ENCODE data around the gene SPATA16. TPM values are rescaled to one million over a fixed set of nuclear protein-coding genes. Genes with fewer than 3 reads are reported as not detected.
"Not testable (repeated sequence)": the region's sequence is repeated elsewhere in the genome, so short reads cannot be mapped to it uniquely, and the experiment has no call there.

Gene SPATA16
- total RNA-seq, 1 donor from 2014 or later: not detected

DNA sequence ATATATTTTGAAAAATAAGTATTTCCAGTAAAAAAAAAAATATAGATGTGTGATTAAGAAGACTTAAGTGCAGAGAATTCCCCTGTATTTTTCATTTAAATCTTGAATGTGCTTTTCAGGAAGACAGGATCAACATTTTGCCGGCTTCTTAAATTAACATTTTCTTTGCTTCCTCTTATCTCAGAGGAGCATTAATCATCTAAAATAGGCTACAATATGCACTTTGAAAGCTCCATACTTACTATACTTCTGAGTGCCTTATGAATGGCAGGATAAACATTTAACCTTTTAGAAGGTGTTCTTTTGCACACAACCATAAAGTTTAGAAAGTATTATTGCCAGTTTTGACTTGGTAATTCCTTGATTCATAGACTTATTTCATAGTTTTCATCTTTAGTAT is 226.2 kb downstream of the SPATA16 start:
- ATAC-seq (no peak), DNase-seq (ENCODE audit: low spot score) (no peak)
- intact Hi-C loops (cut with DNase I): no loop called here

DNA sequence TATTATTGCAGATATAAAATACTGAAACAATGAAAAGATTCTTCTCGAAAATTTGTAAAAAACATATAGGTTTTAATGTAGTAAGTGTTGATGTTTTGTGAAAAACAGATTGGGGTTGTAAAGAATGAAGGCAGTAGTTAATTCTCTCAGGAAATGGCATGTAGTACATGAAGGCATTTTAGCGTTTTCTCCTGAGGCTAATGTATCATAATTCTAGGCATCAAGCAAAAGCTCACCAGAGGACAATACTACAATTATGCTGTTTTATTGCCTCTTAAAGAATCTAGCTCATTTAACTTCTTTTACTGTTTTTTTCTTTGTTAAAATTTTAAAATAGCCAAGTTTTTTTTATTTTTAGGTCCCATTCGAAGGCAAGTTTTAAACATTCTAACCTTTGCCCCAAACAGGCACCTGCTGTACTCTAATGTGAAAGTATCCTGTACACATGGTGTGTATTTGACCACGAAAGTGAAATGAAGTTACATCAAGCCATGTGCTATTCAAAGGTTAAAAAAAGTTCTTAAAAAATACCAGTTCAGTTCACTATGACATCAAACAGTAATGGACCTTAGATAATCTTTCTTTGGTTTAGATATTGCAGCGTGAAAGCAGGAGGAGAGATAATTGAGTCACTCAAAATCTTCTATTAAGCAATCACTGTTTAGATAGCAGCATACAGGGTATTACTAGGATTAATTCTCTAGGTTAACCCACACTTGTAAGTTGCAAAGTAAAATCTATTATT is 227.0 kb downstream of the SPATA16 start:
- ATAC-seq (no peak), DNase-seq (ENCODE audit: low spot score) (no peak)
- intact Hi-C loops (cut with DNase I): no loop called here

DNA sequence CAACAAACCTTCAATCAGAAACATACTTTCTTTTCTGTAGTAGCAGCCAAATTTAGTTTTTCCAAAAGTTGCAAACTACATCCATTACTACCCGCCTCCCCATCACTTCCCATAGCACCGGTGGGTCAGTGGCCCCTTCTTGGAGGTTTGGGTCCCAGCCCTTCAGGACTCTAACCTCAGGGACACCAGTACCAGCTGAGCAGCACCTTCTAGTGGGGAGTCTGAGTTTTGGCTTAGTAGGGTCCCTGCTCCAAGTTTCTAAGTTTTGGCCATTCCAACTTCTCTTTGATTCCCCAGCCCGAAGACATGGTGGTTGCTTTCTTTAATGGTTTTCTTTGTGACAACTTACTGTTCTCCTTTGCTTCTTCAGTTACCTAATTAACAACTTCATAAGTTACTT is 229.9 kb downstream of the SPATA16 start:
- no peak for DNase-seq (ENCODE audit: low spot score)
- intact Hi-C loops (cut with DNase I): no loop called here
- ATAC-seq: no peak

DNA sequence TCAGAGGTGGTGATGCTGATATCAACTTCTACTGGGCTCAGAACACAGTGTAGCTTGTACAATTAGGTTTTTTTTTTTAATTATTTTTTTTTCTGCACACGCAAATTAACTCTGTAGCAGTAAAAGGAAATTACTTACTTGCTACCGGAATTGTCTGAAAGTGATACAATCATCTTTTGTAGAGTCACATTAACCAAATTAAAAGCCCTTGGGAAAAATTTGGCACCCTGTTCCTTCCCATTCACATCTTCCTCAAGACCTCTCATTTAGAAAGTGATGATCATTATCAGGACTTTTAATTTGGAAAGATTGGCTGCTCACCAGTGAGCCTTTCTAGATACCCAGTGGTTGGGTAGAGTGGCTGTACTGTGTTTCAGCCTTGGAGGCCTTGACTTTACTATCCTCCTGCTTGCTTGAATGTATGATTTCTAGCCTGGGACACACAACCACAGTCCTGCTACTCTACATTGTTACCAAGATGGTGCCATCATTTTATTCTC is 232.2 kb downstream of the SPATA16 start:
- intact Hi-C loops (cut with DNase I): no loop called here
- DNase-seq (ENCODE audit: low spot score) (no peak), ATAC-seq (no peak)

DNA sequence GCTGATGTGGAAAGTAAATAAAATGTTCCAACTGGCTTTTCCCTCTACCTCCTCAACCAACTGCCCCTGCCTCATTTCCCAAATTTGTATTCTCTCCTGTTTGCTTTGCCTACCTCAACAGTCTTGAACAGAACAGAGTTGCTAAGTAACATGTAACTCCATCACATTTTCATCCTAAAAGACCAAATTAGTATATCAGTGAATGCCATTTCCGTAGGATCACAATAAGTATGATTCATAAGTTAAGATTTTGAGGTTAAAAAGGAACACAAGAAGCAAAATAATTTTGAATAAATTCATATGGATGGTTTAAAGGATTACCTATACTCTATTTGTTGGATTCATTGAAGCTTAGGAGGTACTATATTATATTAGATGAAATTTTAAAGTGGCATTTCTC is 235.6 kb downstream of the SPATA16 start:
- intact Hi-C loops (cut with DNase I): no loop called here
- DNase-seq (ENCODE audit: low spot score) (no peak), ATAC-seq (no peak)

DNA sequence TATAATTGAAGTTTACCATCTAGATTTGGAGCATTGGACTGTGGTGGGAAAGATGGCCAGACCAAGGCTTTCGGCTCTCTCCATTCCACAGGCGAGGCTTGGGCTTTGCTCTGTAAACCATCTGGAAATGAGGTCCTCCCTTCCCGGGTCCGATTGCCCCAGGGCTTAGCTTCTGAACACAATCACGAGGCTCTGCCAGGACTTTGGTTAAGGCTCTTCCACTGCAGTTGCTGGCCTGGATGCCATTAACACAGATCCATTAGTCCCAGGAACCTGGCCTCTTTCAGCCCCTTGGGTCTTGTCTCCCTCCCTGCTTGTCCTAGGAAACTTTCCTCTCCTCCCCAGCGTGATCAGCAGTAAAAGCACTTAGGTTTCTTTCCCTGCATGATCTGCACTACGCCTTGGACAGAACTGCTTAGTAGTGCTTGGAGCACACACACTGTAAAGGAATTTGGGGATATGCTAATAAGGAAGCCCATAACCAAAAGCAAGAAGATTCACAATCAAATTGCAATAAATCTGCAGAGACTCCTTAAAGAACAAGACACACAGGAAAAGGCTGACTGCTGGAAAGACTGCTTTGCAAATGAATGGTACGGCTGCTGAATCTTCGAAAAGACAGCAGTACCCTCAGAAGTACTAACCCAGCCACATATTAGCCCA is 236.2 kb downstream of the SPATA16 start:
- DNase-seq (ENCODE audit: low spot score): no peak
- intact Hi-C loops (cut with DNase I): no loop called here
- ATAC-seq: no peak

DNA sequence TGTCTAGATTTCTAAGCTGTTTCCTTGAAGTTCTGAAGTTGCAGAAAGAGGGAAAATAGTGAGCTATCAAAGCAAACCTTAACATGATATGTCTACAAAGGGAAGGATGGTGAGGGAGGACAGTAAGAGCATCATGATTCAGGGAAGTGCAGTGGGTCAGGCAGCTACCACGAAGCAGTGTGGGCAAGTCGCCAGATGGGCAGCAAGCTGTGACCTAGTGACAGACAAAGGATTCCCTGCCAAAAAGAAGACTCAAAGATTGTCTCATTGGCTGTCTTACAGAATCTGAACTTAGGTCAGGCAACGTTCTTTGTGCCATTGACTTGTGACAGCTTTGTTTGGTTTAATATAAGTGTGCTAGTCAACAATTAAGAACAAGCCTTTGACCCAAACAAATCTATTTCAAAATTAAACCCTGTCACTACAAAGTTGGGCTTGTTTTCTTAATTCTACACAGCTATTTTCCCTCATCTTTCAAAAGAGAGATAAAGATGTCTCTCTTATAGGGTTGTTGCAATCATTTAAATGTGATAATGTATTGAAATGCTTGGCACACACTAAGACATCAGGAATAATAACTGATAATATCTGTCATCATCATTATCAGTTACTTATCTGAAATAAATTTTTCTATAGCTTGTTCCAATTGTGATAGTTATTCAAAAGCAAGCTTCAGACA is 237.3 kb downstream of the SPATA16 start:
- no peak for ATAC-seq
- intact Hi-C loops (cut with DNase I): no loop called here
- no peak for DNase-seq (ENCODE audit: low spot score)

DNA sequence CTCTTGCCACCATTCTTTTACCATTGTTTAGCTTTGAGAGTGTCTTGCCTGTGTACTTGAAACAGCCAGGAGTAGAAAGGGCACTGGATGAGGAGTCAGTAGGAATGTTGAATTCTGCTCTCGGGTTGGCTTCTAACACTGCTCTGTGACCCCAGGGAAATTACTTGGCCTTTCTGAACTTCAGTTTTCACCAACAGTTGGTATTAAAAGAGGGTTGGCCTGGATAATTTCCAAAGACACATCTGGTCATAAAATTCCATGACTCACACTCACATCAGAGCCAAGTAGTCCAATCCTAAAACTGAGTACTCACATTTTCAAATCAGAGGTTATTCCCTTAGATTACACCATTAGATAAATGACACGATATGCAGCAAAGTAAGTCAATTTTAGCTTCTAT is 248.9 kb downstream of the SPATA16 start:
- DNase-seq (ENCODE audit: low spot score) (no peak), ATAC-seq (no peak)
- intact Hi-C loops (cut with DNase I): no loop called here

DNA sequence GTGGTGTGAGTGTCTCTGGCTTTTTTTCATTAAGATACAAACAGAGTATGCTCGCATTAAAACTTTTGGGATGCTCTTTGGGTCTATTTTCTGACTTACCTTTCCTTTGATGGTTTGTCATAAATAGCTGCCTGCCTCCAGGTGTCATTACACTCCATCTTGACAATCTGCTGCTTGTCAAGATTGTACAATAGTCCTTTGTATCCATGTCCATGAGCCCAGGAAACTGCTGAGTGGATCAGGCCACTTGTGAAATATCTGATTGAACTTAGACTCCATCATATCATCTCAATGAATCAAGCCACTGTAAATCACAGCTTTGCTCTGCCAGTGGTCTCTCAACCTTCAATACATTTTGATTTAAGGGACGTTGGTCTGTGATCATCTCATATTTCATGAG is 255.3 kb downstream of the SPATA16 start:
- ATAC-seq (no peak), DNase-seq (ENCODE audit: low spot score) (no peak)
- intact Hi-C loops (cut with DNase I): loop anchor here (10.0 kb wide), 1 partner anchor 1351 kb away; no protein-coding TSS in a partner anchor

DNA sequence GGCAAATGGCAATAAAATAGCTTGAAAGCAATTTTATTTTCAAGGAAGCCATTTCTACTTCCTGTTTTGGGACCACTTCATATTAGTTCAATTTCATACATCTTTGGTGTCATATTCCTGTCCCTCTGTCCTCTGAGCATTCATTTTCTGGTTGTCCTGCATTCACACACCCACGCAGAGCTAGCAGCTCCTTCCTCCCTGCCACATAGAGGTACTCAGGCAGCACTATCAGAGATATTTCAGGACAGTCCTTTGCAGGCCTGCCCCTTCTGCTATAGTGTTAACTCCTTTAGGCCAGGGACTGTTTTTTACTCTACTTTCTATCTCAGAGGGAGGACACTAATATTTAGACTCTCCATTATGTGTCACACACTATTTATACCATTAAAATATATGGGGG is 258.5 kb downstream of the SPATA16 start:
- intact Hi-C loops (cut with DNase I): loop anchor here (10.0 kb wide), 1 partner anchor 1348 kb away; no protein-coding TSS in a partner anchor
- DNase-seq (ENCODE audit: low spot score) (no peak), ATAC-seq (no peak)

DNA sequence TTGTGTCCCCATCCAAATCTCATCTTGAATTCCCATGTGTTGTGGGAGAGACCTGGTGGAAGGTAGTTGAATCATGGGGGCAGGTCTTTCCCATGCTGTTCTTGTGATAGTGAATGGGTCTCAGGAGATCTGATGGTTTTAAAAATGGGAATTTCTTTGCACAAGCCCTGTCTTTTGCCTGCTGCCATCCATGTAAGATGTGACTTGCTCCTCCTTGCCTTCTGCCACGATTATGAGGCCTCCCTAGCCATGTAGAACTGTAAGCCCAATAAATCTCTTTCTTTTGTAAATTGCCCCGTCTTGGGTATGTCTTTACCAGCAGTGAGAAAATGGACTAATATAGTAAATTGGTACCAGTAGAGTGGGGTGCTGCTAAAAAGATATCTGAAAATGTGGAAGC is 261.7 kb downstream of the SPATA16 start:
- not testable (repeated sequence) for DNase-seq (ENCODE audit: low spot score); ATAC-seq

DNA sequence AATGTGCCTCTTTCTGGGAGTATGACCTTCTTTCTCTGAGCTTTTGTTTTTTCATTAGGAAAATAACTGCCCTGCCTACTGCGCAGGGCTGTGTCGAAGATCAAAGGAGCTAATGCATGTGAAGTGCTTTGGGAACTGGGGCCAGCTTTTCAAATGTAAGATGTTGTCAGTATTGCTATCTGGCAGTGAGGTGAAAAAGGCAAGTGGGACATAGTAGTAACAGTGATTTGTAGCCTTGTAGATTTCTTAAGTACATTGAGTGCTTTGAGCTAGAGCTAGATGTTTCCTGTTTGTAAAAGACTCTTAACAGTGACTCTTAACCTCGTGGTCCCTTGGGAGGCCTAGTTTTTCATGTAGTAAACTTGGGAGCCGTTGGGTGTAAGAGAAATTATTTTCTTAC is 264.0 kb downstream of the SPATA16 start:
- ATAC-seq (no peak), DNase-seq (ENCODE audit: low spot score) (no peak)
- intact Hi-C loops (cut with DNase I): no loop called here

More for the DNA sequence above, 261.7 kb downstream of the SPATA16 start:
- intact Hi-C loops (cut with DNase I): not testable (repeated sequence)

DNA sequence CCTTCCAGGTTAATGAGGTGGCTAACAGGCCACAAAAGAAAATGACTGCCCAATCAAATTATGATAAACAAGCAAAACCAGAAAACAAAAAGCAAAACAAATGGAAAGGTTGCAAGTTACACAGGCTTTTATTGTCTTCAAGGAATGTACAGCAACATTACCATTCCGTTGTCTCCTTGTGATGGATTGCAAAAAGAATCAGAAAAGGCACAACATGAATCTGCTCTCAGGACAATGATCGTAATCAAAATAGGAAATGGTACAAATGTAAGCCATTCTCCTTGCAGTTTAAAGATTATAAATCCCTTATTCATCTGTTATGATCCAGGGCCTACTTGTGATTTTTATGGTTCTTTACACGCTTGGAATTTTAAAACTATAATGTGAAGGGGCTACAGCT is 264.7 kb downstream of the SPATA16 start:
- DNase-seq (ENCODE audit: low spot score) (no peak), ATAC-seq (no peak)
- intact Hi-C loops (cut with DNase I): no loop called here

DNA sequence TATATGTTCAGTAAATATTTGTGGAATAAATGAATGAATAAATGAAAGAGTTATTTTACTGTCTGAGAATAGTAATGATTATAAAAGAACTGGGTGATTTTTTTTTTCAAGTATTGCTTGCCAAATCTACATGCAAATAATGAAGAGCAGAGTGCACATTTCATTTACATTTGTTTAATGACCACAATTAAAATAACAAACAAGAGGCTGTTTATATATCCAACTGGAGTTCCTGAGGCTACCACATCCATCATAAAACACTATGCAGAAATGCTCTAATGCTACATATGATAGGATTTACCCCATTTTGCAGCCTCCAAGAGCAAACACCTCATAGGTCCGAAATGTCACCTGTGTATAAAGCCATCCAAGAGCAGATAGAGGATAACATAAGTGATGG is 266.0 kb downstream of the SPATA16 start:
- DNase-seq (ENCODE audit: low spot score): no peak
- intact Hi-C loops (cut with DNase I): no loop called here
- ATAC-seq: no peak

DNA sequence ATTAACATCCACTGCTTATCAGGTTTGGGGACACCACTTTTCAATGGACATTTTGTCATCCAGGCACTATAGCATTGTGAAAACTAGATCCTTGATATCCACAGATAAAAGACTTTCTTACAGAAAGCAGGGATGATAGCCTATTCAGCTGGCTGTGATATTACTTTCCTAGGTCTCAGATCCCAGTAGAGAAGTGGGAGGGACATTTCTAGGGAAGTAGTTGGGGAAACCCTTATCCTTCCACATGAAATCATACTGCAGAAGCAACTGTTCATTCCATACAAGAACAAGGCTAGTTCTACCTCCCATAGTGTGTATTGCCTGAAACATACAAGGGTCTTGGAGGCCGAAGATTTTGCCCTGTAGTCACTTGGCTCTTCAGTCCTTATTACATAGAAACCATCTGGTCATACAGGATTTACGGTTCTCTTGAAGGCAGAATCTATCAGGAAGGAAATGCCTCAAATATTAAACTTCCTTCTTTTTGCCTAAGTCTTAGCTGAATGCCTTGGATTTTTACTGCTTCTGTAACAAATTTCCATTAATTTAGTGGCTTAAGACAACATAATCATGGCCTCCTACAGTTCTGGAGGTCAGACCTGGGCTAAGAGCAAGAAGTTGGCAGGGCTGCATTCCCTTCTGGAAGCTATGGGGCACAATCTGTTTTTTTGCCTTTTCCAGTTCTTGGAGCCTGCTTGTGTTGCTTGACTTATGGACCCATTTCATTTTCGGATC is 271.1 kb downstream of the SPATA16 start:
- DNase-seq (ENCODE audit: low spot score) (no peak), ATAC-seq (no peak)

DNA sequence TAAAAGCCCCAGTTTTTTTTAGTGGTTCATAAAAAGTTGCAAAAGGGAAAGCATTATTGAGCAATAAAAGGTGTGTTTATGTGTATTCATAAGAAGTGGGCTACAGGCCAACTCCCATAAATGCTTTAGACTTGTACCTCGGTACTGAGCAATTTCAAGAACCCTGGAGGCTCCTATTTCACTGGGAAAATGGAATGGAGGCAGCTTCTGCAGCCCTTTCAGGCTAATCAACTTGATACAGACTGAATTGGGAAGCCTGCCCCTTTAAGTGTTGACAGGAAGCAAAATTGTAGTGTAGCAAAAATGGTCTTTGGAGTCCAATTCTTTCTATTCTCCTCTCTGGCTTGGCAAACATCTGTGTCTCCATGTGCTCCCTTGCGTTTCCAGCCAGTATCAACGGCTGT is 271.7 kb downstream of the SPATA16 start:
- intact Hi-C loops (cut with DNase I): no loop called here
- DNase-seq (ENCODE audit: low spot score) (no peak), ATAC-seq (peak; percentile 72)

More for the DNA sequence above, 271.1 kb downstream of the SPATA16 start:
- intact Hi-C loops (cut with DNase I): no loop called here

DNA sequence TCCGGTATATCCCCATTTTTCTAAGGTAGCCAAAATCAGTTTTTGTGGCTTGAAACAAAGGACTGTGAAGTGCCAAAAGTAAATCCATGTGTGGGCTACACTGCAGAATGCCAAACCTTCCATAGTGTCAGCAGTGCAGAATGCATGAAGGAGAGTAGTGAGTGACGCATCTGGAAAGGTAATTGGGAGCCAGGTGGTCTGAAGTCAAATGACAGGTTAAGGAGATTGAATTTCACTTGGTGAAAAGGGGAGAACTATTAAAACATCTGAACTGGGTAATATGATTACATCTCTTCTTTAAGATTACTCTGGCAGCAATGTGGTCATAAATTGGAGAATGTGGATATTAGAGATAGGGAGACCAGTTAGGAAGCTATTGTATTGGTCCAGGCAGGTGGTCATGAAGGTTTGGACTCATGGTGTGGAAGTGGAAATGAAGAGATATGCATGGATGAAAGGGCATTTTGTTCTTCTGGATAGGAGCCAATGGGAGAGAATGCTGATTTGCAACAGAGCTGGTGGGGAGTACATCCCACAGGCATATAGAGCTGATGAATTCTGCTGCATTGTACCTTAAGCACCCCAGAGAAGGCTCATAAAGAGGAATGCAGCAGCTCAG is 272.3 kb downstream of the SPATA16 start:
- intact Hi-C loops (cut with DNase I): no loop called here
- DNase-seq (ENCODE audit: low spot score) (no peak), ATAC-seq (no peak)

DNA sequence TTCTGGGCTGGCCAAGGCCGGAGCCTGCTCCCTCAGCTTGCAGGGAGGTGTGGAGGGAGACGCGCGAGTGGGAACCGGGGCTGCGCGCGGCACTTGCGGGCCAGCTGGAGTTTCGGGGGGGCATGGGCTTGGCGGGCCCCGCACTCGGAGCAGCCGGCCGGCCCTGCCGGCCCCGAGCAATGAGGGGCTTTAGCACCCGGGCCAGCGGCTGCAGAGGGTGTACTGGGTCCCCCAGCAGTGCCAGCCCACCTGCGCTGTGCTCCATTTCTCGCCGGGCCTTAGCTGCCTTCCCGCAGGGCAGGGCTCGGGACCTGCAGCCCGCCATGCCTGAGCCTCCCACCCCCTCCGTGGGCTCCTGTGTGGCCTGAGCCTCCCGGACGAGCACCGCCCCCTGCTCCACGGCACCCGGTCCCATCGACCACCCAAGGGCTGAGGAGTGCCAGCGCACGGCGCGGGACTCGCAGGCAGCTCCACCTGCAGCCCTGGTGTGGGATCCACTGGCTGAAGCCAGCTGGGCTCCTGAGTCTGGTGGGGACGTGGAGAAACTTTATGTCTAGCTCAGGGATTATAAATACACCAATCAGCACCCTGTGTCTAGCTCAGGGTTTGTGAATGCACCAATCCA is 274.2 kb downstream of the SPATA16 start:
- intact Hi-C loops (cut with DNase I); ATAC-seq; DNase-seq (ENCODE audit: low spot score): not testable (repeated sequence)

All from sciatic nerve (tissue), 2 donors.